OCI-LY7 (cell line): Measurements from ENCODE around the gene NOBOX. TPM values are rescaled to one million over a fixed set of nuclear protein-coding genes. Genes with fewer than 3 reads are reported as not detected.

ENCODE experiments used
- BruUV-seq: library from RNA; stranded (reverse); fragments of 400-500 nt; replicated peaks from 2 replicates; lab custom pipeline; 2021; lab: Mats Ljungman, UMichigan
- CTCF ChIA-PET: fragments of 300-600 bp; sonication (Branson Sonifier 250); formaldehyde crosslinking; loops from one replicate; lab custom pipeline; 2022; ENCODE audit warnings: antibody characterized with exemption; ENCODE audit not compliant: unreplicated experiment; lab: Charles Lee
- POLR2A ChIA-PET: fragments of 300-600 bp; sonication (Branson Sonifier 250); formaldehyde crosslinking; loops from one replicate; lab custom pipeline; 2022; ENCODE audit warnings: antibody characterized with exemption; lab: Charles Lee
- DNase-seq: peaks from one replicate; pipeline ENCODE4 v3.0.0-alpha.2; 2015; ENCODE audit warnings: low spot score
- H2AFZ ChIP-seq: fragments of 200-600 bp; sonication (generic), shearing (Covaris generic); 2 replicates; pipeline ENCODE4 v1.6.1; 2014; ENCODE audit warnings: mild to moderate bottlenecking, antibody characterized with exemption, low read length, moderate library complexity
- H3K27ac ChIP-seq: fragments of 200-600 bp; sonication (generic); 2 replicates; pipeline ENCODE4 v1.5.1; 2014; ENCODE audit warnings: mixed run types, low read depth, mild to moderate bottlenecking, moderate library complexity, low read length, inconsistent platforms; ENCODE audit not compliant: poor library complexity, severe bottlenecking
- H3K36me3 ChIP-seq: fragments of 200-600 bp; sonication (generic); 2 replicates; pipeline ENCODE4 v1.6.1; 2014; ENCODE audit warnings: mild to moderate bottlenecking, antibody characterized with exemption, low read length, moderate library complexity, mixed read lengths; ENCODE audit not compliant: insufficient read depth
- H3K4me1 ChIP-seq: fragments of 200-600 bp; sonication (generic); 2 replicates; pipeline ENCODE4 v1.5.1; 2014; ENCODE audit warnings: mild to moderate bottlenecking, low read length; ENCODE audit not compliant: insufficient read depth, poor library complexity, severe bottlenecking
- H3K4me2 ChIP-seq: fragments of 200-600 bp; sonication (generic); 2 replicates; pipeline ENCODE4 v1.6.1; 2014; ENCODE audit warnings: mild to moderate bottlenecking, low read length
- H3K4me3 ChIP-seq: fragments of 200-600 bp; sonication (generic); 2 replicates; pipeline ENCODE4 v1.5.1; 2014; ENCODE audit warnings: mild to moderate bottlenecking, low read depth, low read length; ENCODE audit not compliant: poor library complexity, severe bottlenecking
- H3K79me2 ChIP-seq: fragments of 200-600 bp; sonication (generic); 2 replicates; pipeline ENCODE4 v1.6.1; 2016; ENCODE audit warnings: low read depth, mild to moderate bottlenecking, low read length, moderate library complexity, mixed read lengths; ENCODE audit not compliant: insufficient read depth
- H3K9me2 ChIP-seq: fragments of 200-600 bp; sonication (generic); 2 replicates; pipeline ENCODE4 v1.6.1; 2016; ENCODE audit warnings: mild to moderate bottlenecking, low read length, mixed read lengths; ENCODE audit not compliant: insufficient read depth
- H3K9me3 ChIP-seq: fragments of 200-600 bp; sonication (generic); 2 replicates; pipeline ENCODE4 v1.6.1; 2014; ENCODE audit warnings: mild to moderate bottlenecking, mixed run types, low read length, mixed read lengths
- H4K20me1 ChIP-seq: fragments of 200-600 bp; sonication (generic); 2 replicates; pipeline ENCODE4 v1.6.1; 2014; ENCODE audit warnings: mild to moderate bottlenecking, antibody characterized with exemption, low read length, moderate library complexity, mixed read lengths; ENCODE audit not compliant: insufficient read depth
- CTCF ChIP-seq: fragments of 200-600 bp; sonication (generic); conservative IDR thresholded peaks from 2 replicates; pipeline ENCODE4 v1.5.1; 2014; ENCODE audit warnings: mild to moderate bottlenecking, antibody characterized with exemption, low read length, moderate library complexity, mixed read lengths
- EZH2phosphoT487 ChIP-seq: fragments of 200-600 bp; sonication (generic); IDR thresholded peaks from 2 replicates; pipeline ENCODE4 v1.6.1; 2018; ENCODE audit warnings: low read depth, borderline replicate concordance, mild to moderate bottlenecking, mixed run types, antibody characterized with exemption, low read length, moderate library complexity, mixed read lengths
- intact Hi-C: fragments of 100-400 bp; cut with micrococcal nuclease; formaldehyde crosslinking; loops from one replicate; pipeline ENCODE4 v1.10.0; 2022; ENCODE audit not compliant: unreplicated experiment
- total RNA-seq, 2 experiments: library from RNA; depleted of rRNA in 1 of 2; stranded (reverse); fragments of >200 nt in 1 of 2; shearing (Covaris generic) in 1 of 2; gene quantifications; 2 replicates each; pipeline ENCODE4 v1.2.3, GENCODE V29; 2014 to 2022

NOBOX gene
- total RNA-seq, 2 experiments from 2014 or later = not detected

- Histone ChIP-seq H3K27ac (no peak overlapping the region), H3K9me3 (no peaks in the 10 kb centered on the region), H3K4me2 (no peak overlapping the region), H3K4me1 (no peaks in the 10 kb centered on the region), H4K20me1 (no peaks in the 10 kb centered on the region), H3K36me3 (no peaks in the 10 kb centered on the region), H3K4me3 (no peak overlapping the region), H2AFZ (no peak overlapping the region), H3K79me2 (no peaks in the 10 kb centered on the region), H3K9me2 (no peaks in the 10 kb centered on the region)
- ChIA-PET CTCF (no interaction called here), POLR2A (interaction anchor here (0.7 kb wide), 1 partner anchor 1110 kb away, joined by 6 read pairs; no protein-coding TSS in a partner anchor)
- no TSS peak for BruUV-seq
- intact Hi-C loops = no loop called here
- DNase-seq = no peak
- no peak for TF ChIP-seq CTCF
These were observed 13.0 kb downstream of the NOBOX start for GRCh38 chr7:144390481-144390880.

- no peaks in the 10 kb centered on the region for H3K9me2 ChIP-seq
- H3K4me2 ChIP-seq = no peak overlapping the region
- DNase-seq = no peak
- no peak overlapping the region for H3K4me3 ChIP-seq
- no peaks in the 10 kb centered on the region for H4K20me1 ChIP-seq
- BruUV-seq = no TSS peak
- H3K79me2 ChIP-seq = no peaks in the 10 kb centered on the region
- H3K9me3 ChIP-seq = no peaks in the 10 kb centered on the region
- H3K36me3 ChIP-seq = no peaks in the 10 kb centered on the region
- POLR2A ChIA-PET = no interaction called here
- TF ChIP-seq CTCF (no peak), EZH2phosphoT487 (no peak)
- H3K27ac ChIP-seq = no peak overlapping the region
- intact Hi-C loops = no loop called here
- no peak overlapping the region for H2AFZ ChIP-seq
- CTCF ChIA-PET = no interaction called here
- H3K4me1 ChIP-seq = no peaks in the 10 kb centered on the region
These were observed 14.5 kb downstream of the NOBOX start for GRCh38 chr7:144388950-144389349.

DNA sequence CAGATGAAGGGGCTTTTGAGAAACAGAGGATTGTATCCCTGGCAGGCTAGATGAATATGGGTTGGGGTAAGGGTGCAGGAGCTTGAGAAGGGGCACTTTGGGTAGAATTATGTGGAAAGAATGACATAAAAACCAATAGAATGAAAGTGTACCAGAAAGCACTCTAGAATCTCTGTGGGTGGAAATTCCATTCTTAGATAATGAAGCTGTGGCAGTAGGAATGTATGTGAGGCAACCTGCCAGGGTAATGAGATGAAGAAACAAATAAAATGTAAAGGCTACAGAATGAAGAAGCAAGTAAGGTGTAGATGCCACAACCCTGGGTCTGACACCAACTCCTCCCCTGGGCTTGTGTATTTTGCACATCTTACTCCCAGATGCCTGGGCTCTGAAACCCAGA is 16.8 kb downstream of the NOBOX start:
- DNase-seq = no peak
- H3K27ac ChIP-seq = no peak overlapping the region

More for the DNA sequence above, 16.8 kb downstream of the NOBOX start:
- Histone ChIP-seq H3K9me2 (no peaks in the 10 kb centered on the region), H3K4me1 (no peaks in the 10 kb centered on the region), H4K20me1 (no peaks in the 10 kb centered on the region), H3K4me3 (no peak overlapping the region), H2AFZ (no peak overlapping the region), H3K4me2 (no peak overlapping the region), H3K36me3 (no peaks in the 10 kb centered on the region), H3K9me3 (no peaks in the 10 kb centered on the region), H3K79me2 (no peaks in the 10 kb centered on the region)
- POLR2A ChIA-PET = no interaction called here
- no peak for TF ChIP-seq EZH2phosphoT487
- no peak for TF ChIP-seq CTCF
- intact Hi-C loops = no loop called here
- CTCF ChIA-PET = no interaction called here
- no TSS peak for BruUV-seq
